ENCODE results near the gene ANKRD30B.
"Not testable (repeated sequence)": the region's sequence is repeated elsewhere in the genome, so short reads cannot be mapped to it uniquely, and the experiment has no call there.

- TF ChIP-seq CTCF, POLR2AphosphoS5, POLR2A, EP300 (IDR thresholded peaks at IDR 0.05): not testable (repeated sequence)
Observed at GRCh38 chr18:14867988-14868387, 120.0 kb downstream of the ANKRD30B start.
